HG03469 (cell line): ENCODE measurements around the gene TAF15.

Experiments used
- ATAC-seq: cut with Tn5 transposase; IDR thresholded peaks from one replicate; pipeline ENCODE4 v1.9.1; 2021; ENCODE audit warnings: mild to moderate bottlenecking, moderate library complexity, moderate number of reproducible peaks; ENCODE audit not compliant: unreplicated experiment

The TAF15 gene

GRCh38 chr17:35816723-35817122 lies 7.4 kb downstream of the TAF15 start:
- no peak for ATAC-seq

GRCh38 chr17:35817196-35817595 lies 7.9 kb downstream of the TAF15 start:
- no peak for ATAC-seq

DNA sequence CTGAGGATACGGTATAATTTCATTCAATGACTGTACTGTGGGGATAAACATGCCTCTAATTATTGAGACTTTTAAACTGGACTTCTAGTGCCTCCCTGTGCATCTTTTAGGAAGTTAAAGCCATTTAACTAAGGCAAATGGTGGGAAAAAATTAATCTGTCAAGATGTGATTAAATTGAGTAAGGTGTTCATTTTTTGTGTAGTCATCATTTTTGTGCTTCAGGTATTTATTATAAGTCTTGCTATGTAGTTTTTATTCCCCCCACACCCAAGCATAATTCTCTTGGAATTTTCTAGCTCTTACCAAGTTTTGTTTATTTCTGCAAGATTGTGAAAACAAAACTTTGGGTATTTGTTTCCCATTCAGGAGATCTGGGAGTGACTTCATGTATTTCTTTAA lies 10.2 kb downstream of the TAF15 start:
- no peak for ATAC-seq

- ATAC-seq: no peak
Observed at GRCh38 chr17:35821308-35821707, 12.0 kb downstream of the TAF15 start.

- no peak for ATAC-seq
Observed at GRCh38 chr17:35825206-35825605, 15.9 kb downstream of the TAF15 start.

DNA sequence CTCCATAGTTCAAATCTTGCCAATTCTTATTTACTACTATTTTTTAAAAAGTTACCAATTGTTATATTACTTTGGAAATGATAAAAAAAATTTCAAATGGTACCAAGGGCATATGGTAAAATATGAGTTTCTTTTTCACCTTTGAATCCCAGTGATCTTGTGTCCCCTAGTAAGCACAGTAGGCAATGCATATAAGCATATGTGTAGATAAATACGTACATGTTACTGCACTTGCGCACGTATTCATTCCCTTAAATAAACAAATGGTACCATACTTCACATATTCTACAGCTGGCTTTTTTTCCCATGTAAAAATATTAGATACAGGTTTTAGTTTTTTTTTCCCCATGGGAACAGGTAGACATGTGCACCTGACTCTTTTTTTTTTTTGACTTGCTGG lies 31.8 kb downstream of the TAF15 start:
- ATAC-seq: no peak

DNA sequence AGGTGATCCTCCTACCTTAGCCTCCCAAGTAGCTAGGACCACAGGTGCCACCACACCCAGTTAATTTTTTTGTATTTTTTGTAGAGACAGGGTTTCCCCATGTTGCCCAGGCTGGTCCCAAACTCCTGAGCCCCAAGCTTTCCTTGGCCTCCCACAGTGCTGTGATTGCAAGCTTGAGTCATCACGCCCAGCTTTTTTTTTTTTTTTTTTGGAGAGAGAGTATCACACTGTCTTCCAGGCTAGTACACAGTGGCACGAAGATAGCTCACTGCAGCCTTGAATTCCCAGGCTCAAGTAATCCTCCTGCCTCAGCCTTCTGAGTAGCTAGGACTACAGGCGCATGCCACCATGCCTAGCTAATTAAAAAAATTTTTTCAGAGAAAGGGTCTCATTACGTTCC lies 32.2 kb downstream of the TAF15 start:
- no peak for ATAC-seq

- ATAC-seq: no peak
Observed at GRCh38 chr17:35842239-35842638, 33.0 kb downstream of the TAF15 start.

DNA sequence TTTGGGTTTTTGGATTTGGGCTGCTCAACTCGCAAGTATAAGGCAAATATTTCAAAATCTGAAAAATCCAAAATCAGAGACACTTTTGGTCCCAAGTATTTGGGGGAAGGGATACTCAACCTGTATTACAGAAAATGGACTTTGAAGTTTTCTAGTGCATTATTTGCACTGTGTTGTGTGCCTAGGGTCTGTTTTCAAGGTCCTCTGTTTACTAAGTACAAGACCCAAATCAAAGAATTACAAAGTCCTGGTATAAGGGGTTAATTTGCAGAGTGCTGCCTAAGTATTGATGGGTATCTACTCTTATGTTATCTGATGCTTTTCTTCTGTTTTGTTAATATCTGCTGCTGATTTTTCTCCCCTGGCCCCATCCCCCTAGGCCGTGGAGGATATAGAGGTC lies 34.4 kb downstream of the TAF15 start:
- ATAC-seq: no peak

GRCh38 chr17:35844547-35844946 lies 35.3 kb downstream of the TAF15 start:
- no peak for ATAC-seq

DNA sequence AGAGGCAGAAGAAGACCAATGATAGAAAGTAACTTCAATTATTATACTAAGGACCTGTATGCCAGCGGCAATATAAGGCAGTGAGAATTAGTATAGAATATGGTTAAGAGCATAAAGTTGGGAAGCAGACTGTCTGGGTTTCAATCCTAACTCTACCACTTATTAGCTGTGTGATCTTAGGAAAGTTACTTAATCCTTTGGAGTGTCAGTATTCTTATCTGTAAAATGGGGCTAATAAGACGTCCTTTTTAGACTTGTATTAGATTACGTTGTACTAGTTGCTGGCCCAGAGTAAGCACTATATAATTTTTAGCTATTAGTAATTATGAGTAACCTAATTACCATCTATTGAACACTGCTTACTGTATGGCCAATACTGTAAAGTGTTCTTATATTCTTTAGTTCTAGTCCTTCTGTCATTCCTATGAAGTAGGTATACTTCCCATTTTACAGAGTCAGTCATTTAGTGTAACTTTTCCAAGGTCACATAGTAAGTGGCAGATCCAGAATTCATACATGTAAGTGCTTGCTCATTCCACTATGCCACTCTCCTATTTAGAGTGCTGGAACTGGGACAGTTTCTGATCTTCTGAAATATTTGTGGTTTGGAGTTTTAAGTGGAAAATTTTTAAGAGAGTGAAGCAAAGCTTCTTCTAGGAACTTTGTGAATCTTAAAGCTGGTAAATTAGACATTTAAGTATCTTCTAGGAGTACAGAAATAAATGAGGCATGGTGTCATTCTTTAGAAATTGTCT lies 36.9 kb downstream of the TAF15 start:
- ATAC-seq: no peak

DNA sequence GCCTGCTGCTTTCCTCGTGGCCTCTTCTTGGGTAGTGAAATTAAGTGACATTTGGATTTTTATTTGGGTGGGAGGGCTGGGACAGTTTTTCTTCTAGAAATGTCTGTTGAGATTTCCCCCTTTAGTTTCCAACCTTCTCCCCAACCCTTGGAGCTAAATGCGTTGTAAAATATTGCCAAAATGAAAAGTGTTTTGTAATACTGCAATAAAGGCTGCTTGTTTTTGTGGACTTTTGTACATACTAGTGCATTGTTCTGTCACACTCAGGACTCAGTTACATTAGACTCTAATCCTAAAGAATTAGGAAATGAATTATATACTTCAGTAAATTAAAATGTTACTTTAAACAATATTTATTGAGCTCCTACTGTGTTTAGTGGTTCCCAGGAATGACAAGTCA lies 37.7 kb downstream of the TAF15 start:
- no peak for ATAC-seq

- no peak for ATAC-seq
Observed at GRCh38 chr17:35847633-35848373, 38.5 kb downstream of the TAF15 start.

GRCh38 chr17:35849469-35850348 lies 40.4 kb downstream of the TAF15 start:
- ATAC-seq: no peak

DNA sequence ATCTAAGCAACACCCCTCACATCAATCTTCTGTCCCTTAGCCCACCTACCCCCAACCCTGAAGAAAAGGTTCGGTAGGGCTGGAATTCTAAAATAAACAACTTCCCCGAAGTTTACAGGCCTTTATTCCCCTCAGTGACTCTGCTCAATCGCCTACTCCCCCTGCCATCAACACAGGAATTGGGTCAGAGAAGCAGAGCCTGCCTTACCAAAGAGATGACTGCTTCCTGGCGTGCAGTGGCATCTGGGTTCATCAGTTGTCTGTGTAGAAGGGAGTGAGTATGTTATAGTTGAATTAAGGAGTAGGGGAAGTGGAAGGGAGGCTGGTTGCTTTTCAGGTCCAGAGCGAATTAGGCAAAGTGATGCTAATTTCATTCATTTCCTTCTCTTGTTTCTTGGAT lies 46.7 kb downstream of the TAF15 start:
- no peak for ATAC-seq

- no peak for ATAC-seq
Observed at GRCh38 chr17:35856603-35857002, 47.3 kb downstream of the TAF15 start.

DNA sequence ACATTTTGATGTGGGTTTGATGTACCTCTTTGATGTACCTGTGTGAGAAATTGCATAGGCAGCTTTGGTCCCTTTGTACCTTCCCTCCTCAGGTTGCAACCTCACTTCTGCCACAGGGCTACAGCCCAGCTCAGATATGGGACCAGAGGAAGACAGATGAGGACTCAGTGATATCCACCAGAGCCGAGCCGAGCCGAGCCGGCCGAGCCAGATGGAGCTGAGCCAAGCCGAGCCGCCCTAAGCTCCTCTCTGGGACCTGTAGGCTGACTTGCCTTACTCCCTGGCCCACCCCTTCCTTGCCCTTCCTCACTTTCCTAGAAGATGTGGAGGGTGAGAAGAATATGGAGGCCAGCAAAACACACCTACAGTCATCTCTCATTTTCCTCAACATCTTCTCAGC lies 55.6 kb downstream of the TAF15 start:
- no peak for ATAC-seq

DNA sequence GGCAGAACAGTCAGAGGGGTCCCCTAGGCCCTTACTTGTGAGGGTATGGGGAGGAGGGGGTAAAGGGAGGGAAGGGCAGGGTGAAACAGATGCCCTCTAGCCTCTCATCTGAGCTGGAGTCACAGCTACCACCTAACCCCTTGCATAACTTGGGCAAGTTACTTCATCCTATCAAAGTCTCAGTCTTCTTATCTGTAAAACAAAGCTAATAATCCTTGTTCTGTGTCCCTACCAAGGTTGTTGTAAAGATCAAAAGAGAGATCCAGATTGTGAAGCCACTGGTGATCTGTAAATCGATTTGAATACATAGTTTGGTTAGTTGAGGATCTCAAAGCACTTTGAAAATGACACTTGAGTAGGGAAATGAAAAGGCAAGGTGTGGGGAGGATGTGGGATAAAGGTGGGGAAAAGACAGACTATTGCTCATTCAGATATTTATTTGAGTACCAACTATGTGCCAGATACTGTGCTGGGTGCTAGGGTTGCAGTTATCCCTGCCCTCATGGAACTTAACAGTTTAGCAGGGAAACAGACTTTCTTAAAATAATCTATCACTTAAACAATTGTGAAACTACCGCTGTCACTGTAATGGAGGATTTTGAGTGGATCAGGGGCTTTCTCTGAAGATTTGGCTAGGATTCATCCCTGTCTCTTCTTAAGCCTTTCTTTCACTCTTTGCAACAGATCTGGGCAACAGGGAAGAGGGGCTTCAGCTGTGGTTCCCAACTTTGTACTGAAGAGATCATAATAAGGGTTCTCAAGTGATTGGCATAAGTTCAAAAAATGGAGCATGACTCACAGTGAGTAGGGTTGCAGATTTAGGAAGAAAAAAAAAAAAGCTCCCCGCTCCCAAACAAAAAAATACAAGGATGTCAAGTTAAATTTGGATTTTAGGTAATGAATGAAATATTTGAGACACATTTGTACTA lies 56.4 kb downstream of the TAF15 start:
- no peak for ATAC-seq

DNA sequence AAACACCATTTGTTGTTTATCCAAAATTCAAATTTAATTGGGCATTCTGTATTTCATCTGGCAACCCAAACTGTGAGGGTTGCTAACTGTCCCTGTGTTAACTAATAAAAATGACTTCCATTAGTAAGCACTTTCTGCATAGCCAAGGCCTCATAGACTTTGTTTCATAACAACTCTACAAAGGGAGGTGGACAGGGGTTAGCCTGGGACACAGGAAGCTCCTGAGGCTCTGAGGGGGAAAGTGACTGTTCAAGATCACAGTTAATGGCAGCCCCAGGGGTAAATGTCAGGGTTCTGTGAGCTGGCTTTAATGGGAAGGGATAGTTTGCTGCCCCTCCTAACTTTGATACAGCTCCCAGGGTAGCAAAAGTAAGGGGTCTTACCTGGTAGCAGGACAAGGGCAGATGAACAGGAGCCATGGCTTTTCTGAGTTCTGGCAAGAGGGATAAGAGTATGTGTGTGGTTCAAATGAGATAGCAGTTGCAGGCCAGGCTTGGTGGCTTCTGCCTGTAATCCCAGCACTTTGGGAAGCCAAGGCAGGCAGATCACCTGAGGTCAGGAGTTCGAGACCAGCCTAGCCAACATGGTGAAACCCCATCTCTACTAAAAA lies 57.2 kb downstream of the TAF15 start:
- ATAC-seq: no peak

DNA sequence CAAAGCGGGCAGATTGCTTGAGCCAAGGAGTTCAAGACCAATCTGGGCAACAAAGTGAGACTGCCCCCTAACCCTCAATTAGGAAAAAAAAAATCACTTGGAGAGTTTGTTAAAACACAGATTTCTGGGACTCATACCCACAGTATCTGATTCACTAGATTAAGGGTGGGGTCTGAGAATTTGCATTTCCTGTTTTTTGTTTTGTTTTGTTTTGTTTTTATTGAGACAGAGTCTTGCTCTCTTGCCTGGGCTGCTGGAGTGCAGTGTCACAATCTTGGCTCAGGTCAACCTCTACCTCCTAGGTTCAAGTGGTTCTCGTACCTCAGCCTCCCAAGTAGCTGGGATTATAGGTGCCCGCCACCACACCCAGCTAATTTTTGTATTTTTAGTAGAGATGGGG lies 58.3 kb downstream of the TAF15 start:
- no peak for ATAC-seq
